OCI-M2 (cell line): ENCODE measurements around the gene PCDHGA11.
"Not testable (repeated sequence)": the region's sequence is repeated elsewhere in the genome, so short reads cannot be mapped to it uniquely, and the experiment has no call there.

ENCODE experiments used
- DNase-seq: peaks from one replicate; lab custom pipeline; 2025; ENCODE audit not compliant: unreplicated experiment; lab: John Stamatoyannopoulos, UW

Gene PCDHGA11

DNA sequence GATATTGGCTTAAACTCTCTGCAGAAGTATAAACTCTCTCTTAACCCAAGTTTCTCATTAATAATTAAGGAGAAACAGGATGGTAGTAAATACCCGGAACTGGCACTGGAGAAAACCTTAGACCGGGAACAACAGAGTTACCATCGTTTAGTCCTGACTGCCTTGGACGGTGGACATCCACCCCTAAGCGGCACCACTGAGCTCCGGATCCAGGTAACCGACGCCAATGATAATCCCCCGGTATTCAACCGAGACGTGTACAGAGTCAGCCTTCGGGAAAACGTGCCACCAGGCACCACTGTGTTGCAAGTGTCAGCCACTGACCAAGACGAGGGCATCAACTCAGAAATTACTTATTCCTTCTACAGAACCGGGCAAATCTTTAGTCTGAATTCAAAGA lies 22.2 kb upstream of the PCDHGA11 start:
- DNase-seq: no peak

GRCh38 chr5:141399555-141400258 lies 21.1 kb upstream of the PCDHGA11 start:
- DNase-seq: no peak

DNA sequence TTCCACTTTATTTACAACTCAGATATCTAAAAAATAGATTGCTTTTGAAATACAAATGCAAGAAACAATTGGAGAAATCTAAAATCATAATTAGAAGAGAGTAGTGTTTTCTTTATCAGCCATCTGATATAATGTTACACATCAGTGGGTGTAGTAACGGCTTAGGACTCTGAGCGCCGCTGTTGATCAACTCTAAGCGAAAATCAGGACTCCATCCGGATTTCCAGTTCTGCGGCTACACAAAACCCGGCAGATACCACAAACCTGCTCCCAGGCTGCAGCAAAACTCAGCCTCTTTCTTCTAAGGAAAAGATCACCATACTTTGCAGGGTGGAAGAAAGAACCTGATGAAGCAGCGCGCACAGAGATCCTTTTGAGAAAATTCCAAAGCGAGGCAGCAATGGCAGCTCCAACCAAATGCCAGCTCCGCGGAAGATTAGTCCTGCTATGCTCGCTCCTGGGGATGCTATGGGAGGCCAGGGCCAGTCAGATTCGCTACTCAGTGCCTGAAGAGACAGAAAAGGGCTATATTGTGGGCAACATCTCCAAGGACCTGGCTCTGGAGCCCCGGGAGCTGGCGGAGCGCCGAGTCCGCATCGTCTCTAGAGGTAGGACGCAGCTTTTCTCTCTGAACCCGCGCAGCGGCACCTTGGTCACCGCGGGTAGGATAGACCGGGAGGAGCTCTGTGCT lies 18.2 kb upstream of the PCDHGA11 start, which contains the start of gene PCDHGA9:
PCDHGA9 (plus strand) TSS at position 226 of the 691 bp plus-strand sequence; CDS start at position 401, 175 bp downstream.
- DNase-seq: no peak

GRCh38 chr5:141403387-141403786 lies 17.5 kb upstream of the PCDHGA11 start:
- no peak for DNase-seq

DNA sequence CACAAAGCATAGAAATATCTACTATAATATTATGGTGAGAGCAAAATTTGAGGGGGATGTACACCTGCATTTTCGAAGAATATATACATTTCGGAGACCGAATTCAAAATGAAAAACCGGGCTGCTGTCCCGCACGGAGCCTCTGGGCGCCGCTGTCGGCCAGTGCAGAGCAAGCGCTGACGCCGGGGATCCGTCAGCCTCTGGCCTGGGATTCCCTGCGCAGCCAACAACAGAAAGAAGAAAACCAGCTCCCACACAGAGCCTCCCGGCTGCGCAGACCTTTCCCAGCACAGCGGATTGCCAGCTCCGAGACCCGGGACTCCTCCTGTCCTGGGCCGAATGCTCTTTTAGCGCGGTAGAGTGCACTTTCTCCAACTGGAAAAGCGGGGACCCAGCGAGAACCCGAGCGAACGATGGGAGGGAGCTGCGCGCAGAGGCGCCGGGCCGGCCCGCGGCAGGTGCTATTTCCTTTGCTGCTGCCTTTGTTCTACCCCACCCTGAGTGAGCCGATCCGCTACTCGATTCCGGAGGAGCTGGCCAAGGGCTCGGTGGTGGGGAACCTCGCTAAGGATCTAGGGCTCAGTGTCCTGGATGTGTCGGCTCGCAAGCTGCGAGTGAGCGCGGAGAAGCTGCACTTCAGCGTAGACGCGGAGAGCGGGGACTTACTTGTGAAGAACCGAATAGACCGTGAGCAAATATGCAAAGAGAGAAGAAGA lies 12.9 kb upstream of the PCDHGA11 start, which contains the start of gene PCDHGB6:
PCDHGB6 (plus strand) TSS at position 232 of the 716 bp plus-strand sequence; CDS start at position 414, 182 bp downstream.
- not testable (repeated sequence) for DNase-seq

- DNase-seq: no peak
Observed at GRCh38 chr5:141409598-141410306, 11.1 kb upstream of the PCDHGA11 start.

DNA sequence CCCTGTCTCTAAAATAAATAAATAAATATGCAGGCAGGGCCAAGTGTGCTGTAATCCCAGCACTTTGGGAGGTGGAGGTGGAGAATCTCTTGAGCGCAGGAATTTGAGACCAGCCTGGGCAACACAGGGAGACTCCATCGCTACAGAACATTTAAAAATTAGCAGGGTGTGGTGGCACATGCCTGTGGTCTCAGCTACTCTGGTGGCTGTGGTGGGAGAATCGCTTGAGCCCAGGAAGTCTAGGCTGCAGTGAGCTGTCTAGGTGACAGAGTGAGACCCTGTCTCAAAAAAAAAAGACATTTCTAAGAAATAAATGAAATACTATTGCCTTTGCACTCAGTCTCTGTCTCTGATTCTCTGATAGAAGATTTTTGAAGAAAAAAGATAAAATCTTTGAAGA lies 9.3 kb upstream of the PCDHGA11 start:
- no peak for DNase-seq

GRCh38 chr5:141412854-141413539 lies 7.9 kb upstream of the PCDHGA11 start, which contains the start of gene PCDHGA10:
Gene PCDHGA10 (plus strand): TSS chr5:141412987. CDS start chr5:141413176, 189 bp downstream.
- DNase-seq: peak; percentile 18

DNA sequence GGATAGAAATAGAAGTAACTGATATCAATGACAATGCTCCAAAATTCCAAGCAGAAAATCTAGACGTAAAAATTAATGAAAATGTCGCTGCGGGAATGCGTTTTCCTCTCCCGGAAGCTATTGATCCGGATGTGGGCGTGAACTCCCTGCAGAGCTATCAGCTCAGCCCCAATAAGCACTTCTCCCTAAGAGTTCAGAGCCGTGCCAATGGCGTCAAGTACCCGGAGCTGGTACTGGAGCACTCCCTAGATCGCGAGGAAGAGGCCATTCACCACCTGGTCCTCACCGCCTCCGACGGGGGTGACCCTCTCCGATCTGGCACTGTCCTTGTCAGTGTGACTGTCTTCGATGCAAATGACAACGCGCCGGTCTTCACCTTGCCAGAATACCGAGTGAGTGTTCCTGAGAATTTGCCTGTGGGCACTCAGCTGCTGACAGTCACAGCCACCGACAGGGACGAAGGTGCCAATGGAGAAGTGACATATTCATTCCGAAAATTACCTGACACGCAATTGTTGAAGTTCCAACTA lies 7.2 kb upstream of the PCDHGA11 start:
- no peak for DNase-seq

- DNase-seq: not testable (repeated sequence)
Observed at GRCh38 chr5:141414548-141415274, 6.1 kb upstream of the PCDHGA11 start.

DNA sequence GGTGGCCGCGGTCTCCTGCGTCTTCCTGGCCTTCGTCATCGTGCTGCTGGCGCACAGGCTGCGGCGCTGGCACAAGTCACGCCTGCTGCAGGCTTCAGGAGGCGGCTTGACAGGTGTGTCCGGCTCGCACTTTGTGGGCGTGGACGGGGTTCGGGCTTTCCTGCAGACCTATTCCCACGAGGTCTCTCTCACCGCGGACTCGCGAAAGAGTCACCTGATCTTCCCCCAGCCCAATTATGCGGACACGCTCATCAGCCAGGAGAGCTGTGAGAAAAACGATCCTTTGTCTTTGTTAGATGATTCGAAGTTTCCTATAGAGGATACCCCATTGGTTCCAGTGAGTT lies 5.6 kb upstream of the PCDHGA11 start:
- DNase-seq: not testable (repeated sequence)

DNA sequence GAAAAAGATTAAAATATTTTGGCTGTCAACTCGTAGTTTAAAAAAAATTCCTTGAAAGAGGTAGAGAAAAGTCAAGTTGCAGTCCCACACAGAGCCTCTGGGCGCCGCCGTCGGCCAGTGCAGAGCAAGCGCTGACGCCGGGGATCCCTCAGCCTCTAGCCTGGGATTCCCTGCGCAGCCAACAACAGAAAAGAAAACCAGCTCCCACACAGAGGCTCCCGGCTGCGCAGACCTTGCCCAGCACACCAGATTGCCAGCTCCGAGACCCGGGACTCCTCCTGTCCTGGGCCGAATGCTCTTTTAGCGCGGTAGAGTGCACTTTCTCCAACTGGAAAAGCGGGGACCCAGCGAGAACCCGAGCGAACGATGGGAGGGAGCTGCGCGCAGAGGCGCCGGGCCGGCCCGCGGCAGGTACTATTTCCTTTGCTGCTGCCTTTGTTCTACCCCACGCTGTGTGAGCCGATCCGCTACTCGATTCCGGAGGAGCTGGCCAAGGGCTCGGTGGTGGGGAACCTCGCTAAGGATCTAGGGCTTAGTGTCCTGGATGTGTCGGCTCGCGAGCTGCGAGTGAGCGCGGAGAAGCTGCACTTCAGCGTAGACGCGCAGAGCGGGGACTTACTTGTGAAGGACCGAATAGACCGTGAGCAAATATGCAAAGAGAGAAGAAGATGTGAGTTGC lies 3.2 kb upstream of the PCDHGA11 start, which contains the start of gene PCDHGB7:
PCDHGB7 (plus strand) TSS at position 184 of the 679 bp plus-strand sequence; CDS start at position 367, 183 bp downstream.
- not testable (repeated sequence) for DNase-seq

DNA sequence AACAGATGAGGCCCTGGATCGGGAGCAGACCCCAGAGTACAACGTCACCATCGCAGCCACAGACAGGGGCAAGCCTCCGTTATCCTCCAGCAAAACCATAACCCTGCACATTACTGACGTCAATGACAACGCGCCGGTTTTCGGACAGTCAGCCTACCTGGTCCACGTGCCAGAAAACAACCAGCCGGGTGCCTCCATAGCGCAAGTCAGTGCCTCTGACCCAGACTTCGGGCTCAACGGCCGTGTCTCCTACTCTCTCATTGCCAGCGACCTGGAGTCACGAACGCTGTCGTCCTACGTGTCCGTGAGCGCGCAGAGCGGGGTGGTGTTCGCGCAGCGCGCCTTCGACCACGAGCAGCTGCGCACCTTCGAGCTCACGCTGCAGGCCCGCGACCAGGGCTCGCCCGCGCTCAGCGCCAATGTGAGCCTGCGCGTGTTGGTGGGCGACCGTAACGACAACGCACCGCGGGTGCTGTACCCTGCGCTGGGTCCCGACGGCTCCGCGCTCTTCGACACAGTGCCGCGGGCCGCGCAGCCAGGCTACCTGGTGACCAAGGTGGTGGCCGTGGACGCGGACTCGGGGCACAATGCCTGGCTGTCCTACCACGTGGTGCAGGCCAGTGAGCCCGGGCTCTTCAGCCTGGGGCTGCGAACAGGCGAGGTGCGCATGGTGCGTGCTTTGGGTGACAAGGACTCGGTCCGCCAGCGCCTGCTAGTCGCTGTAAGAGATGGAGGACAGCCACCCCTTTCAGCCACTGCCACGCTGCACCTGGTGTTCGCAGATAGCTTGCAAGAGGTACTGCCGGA lies 1.6 kb upstream of the PCDHGA11 start:
- DNase-seq: no peak

- DNase-seq: no peak
Observed at GRCh38 chr5:141421489-141421855, 621 bp downstream of the PCDHGA11 start.

- no peak for DNase-seq
Observed at GRCh38 chr5:141422742-141423291, 2.0 kb downstream of the PCDHGA11 start.

GRCh38 chr5:141427783-141428426 lies 7.1 kb downstream of the PCDHGA11 start:
- no peak for DNase-seq
